Astrocyte (in vitro differentiated cells and primary cell): ENCODE results near the gene SUPT20H.
"Not testable (repeated sequence)": the region's sequence is repeated elsewhere in the genome, so short reads cannot be mapped to it uniquely, and the experiment has no call there.

Experiments
- CTCF ChIP-seq: IDR thresholded peaks from 2 replicates; pipeline ENCODE4 v1.5.1; 2011; ENCODE audit warnings: low read depth, mild to moderate bottlenecking, inconsistent platforms, low read length, moderate library complexity; ENCODE audit not compliant: insufficient read depth
- EZH2 ChIP-seq: IDR thresholded peaks from 2 replicates; pipeline ENCODE4 v1.6.1; 2012; ENCODE audit warnings: mild to moderate bottlenecking, low read length, inconsistent platforms; ENCODE audit not compliant: insufficient read depth

- TF ChIP-seq CTCF, EZH2: not testable (repeated sequence)
Observed at GRCh38 chr13:37053111-37053510, 6.4 kb downstream of the SUPT20H start.
